ENCODE results near the gene DNAI4.

- TF ChIP-seq EZH2 (IDR thresholded peaks at IDR 0.05; ENCODE audit: insufficient read depth, poor library complexity, severe bottlenecking) (no peak), EZH2phosphoT487 (IDR thresholded peaks at IDR 0.05; ENCODE audit: insufficient read depth, low read depth) (no peak)
Measured at GRCh38 chr1:66957938-66958337, 33.3 kb upstream of the DNAI4 start.
